GM13976 (cell line): ENCODE measurements around the gene PTBP1.
"Not testable (repeated sequence)": the region's sequence is repeated elsewhere in the genome, so short reads cannot be mapped to it uniquely, and the experiment has no call there.

Source experiments
- DNase-seq: peaks from one replicate; pipeline ENCODE4 v3.0.0; 2012; ENCODE audit warnings: low spot score
- CTCF ChIP-seq: IDR thresholded peaks from 2 replicates; pipeline ENCODE4 v1.5.1; 2012; ENCODE audit warnings: borderline replicate concordance, mild to moderate bottlenecking; ENCODE audit not compliant: insufficient read depth; ENCODE audit errors: extremely low read depth, missing control alignments, control extremely low read depth
- in situ Hi-C: fragments of 300-500 bp; cut with MboI; formaldehyde crosslinking; loops from one replicate; pipeline ENCODE4 v1.12.0; 2022; ENCODE audit warnings: low sequenced_read_pairs, mixed read lengths, inconsistent platforms; ENCODE audit not compliant: unreplicated experiment

The PTBP1 gene

GRCh38 chr19:845707-846521, 48.7 kb downstream of the PTBP1 start:
- TF ChIP-seq CTCF: no peak
- in situ Hi-C loops: no loop called here
- DNase-seq: no peak

GRCh38 chr19:848386-848921, 51.2 kb downstream of the PTBP1 start:
- no peak for DNase-seq
- no peak for TF ChIP-seq CTCF
- in situ Hi-C loops: no loop called here

GRCh38 chr19:849195-849594, 51.9 kb downstream of the PTBP1 start:
- in situ Hi-C loops, DNase-seq: not testable (repeated sequence)

GRCh38 chr19:850221-850978, 53.1 kb downstream of the PTBP1 start:
- no peak for DNase-seq
- in situ Hi-C loops: no loop called here
- no peak for TF ChIP-seq CTCF

GRCh38 chr19:850979-851335, 53.7 kb downstream of the PTBP1 start:
- DNase-seq: no peak
- in situ Hi-C loops: no loop called here
- no peak for TF ChIP-seq CTCF

- no peak for TF ChIP-seq CTCF
- in situ Hi-C loops: no loop called here
- DNase-seq: no peak
Measured at GRCh38 chr19:852136-853013, 55.1 kb downstream of the PTBP1 start, which contains the start of gene ELANE. Gene ELANE (plus strand): TSS chr19:852303. CDS start chr19:852329, 26 bp downstream.
